Omental fat pad (tissue), 4 donors: ENCODE results near the gene TACC3. TPM values are rescaled to one million over a fixed set of nuclear protein-coding genes. Genes with fewer than 3 reads are reported as not detected.

Experiments used
- ATAC-seq: fragments of 150-250 bp; one replicate; pipeline ENCODE4 v1.9.1; 2016; ENCODE audit warnings: mild to moderate bottlenecking, moderate library complexity; ENCODE audit not compliant: low FRiP score
- DNase-seq: peaks from one replicate; pipeline ENCODE4 v3.0.0-alpha.2; 2019; ENCODE audit warnings: low spot score
- CTCF ChIP-seq, 3 donors: fragments of 450-650 bp; IDR thresholded peaks; one replicate each; pipeline ENCODE4 v1.5.1; 2016 to 2017; ENCODE audit warnings: antibody characterized with exemption in 3 of 3, mild to moderate bottlenecking in 3 of 3, moderate library complexity in 2 of 3
- total RNA-seq, 4 donors: library from RNA; depleted of rRNA; stranded (reverse); fragments of >200 nt; gene quantifications; one replicate each; pipeline ENCODE4 v1.1.0, GENCODE V29; 2016

The TACC3 gene
- total RNA-seq: 10 to 100 TPM in 2 of 4 donors, 1 to 10 TPM in 2; 6.0 to 25.7 (median 10.0) TPM

DNA sequence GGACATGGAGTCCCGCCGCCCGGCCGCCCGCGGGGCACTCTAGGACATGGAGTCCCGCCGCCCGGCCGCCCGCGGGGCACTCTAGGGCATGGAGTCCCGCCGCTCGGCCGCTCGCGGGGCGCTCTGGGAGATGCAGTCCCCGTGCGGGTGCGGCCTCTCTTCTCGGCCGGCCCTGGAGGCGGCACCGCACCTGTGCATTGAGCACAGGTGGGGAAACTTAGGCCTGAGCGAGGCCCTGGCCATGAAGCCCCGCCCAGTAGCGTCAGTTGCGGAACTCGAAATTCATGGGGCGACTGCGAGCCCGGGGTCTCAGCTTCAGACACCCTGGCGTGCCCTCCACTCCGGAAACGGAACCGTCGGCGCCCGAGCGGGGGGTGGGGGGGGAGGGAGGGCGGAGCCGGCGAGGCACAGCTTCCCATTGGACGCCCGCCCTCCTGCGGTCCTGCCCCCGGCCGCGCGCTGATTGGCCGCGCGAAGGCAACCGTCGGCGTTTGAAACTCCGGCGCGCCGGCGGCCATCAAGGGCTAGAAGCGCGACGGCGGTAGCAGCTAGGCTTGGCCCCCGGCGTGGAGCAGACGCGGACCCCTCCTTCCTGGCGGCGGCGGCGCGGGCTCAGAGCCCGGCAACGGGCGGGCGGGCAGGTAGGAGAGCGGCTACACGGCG is at the start of gene TACC3, which contains the start of gene TMEM129:
Gene TACC3 (plus strand): TSS at position 519 of the 663 bp plus-strand sequence. CDS start 1,901 bp downstream, outside the sequence.
Gene TMEM129 (minus strand): TSS at position 321 of the 663 bp plus-strand sequence. CDS start 486 bp downstream, outside the sequence.
- ATAC-seq (peak; percentile 94), DNase-seq (peak; percentile 75)
- no peak for TF ChIP-seq CTCF (IDR thresholded peaks at IDR 0.05)

DNA sequence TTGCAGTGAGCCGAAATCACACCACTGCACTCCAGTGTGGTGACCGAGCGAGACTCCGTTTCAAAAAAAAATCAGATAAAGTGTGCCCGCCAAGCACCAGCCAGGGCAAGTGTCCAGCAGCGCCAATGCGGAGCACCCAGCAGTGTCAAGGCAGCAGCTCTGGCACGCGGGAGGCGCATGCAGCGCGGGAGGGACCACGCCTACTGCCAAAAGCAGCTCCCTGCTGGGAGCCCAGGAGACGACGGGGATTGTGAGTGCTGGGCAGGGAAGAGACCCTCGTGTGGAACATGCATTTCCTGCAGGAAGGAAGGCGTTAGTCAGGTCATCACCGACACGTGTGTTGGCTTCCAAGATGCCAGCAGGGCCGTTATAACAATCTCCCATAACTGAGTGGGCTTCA is 47.6 kb upstream of the TACC3 start:
- DNase-seq (no peak), ATAC-seq (no peak)
- TF ChIP-seq CTCF (IDR thresholded peaks at IDR 0.05): no peak

DNA sequence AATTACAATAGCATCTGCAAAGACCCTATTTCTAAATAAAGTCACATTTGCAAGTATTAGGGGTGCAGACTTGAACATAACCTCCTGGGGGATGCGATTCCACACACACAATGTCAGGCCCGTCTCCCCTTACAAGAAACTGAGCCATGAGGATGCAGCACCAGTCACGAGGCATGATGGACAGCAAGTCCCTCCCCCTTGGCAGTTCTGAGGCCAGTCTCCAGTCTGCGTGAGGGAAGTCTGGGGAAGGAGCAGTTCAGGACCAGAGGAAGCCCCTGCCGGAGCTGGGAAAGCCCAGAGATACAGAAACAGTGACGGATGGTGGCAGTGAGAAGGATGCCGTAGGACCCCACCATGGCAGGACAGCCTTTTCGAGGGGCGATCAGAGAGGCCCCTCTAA is 46.6 kb upstream of the TACC3 start:
- DNase-seq: no peak
- ATAC-seq: no peak
- TF ChIP-seq CTCF (IDR thresholded peaks at IDR 0.05): no peak

- DNase-seq (no peak), ATAC-seq (no peak)
- TF ChIP-seq CTCF (IDR thresholded peaks at IDR 0.05): no peak
Observed at GRCh38 chr4:1675136-1675801, 46.1 kb upstream of the TACC3 start.

DNA sequence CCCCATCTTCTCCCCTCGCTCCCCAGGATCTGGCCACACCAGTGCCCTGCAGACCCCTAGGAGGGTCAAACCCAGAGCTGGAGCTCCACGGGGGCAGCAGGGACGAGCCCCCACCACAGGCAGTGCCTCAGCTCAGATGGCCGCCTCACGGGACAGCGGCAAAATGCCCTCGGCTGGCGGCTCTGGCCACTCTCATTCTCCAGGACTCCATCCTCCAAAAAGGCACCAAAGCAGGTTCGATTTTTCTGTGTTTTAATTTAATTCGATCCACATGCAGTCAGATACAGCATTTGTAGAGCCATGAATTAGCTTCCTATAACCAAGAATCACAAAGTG is 45.6 kb upstream of the TACC3 start:
- DNase-seq: no peak
- no peak for ATAC-seq
- TF ChIP-seq CTCF (IDR thresholded peaks at IDR 0.05): no peak

GRCh38 chr4:1676605-1677525 is 44.5 kb upstream of the TACC3 start:
- no peak for ATAC-seq
- no peak for DNase-seq
- TF ChIP-seq CTCF (IDR thresholded peaks at IDR 0.05): no peak
